SK-N-MC (cell line): ENCODE results near the gene APOA1.

Source experiments
- EZH2 ChIP-seq: fragments of 200-600 bp; sonication (generic); IDR thresholded peaks from one replicate; pipeline ENCODE4 v1.6.1; 2017; ENCODE audit warnings: antibody characterized with exemption
- FOXP2 ChIP-seq: optimal IDR thresholded peaks from 2 replicates; pipeline ENCODE3; 2011; ENCODE audit warnings: mild to moderate bottlenecking, moderate library complexity; ENCODE audit not compliant: insufficient read depth; ENCODE audit errors: extremely low read length, control extremely low read depth
- POLR2AphosphoS5 ChIP-seq: IDR thresholded peaks from 2 replicates; pipeline ENCODE4 v1.6.1; 2012; ENCODE audit warnings: mild to moderate bottlenecking, low read depth, low read length, borderline replicate concordance

GRCh38 chr11:116787436-116787785 is 50.0 kb downstream of the APOA1 start:
- TF ChIP-seq POLR2AphosphoS5, result no peak
- no peak for TF ChIP-seq EZH2
- TF ChIP-seq FOXP2, result no peak
